Fibroblast of pulmonary artery (primary cell): ENCODE results near the gene EXOC6.

Source experiments
- DNase-seq: peaks from one replicate; pipeline ENCODE4 v3.0.0-alpha.2; 2010; ENCODE audit warnings: low read depth
- H3K4me3 ChIP-seq: replicated peaks from 2 replicates; pipeline ENCODE4 v1.5.1; 2011; ENCODE audit warnings: low read depth, mild to moderate bottlenecking, control low read depth, low read length, moderate library complexity
- CTCF ChIP-seq: IDR thresholded peaks from 2 replicates; pipeline ENCODE4 v1.5.1; 2011; ENCODE audit warnings: mild to moderate bottlenecking, control low read depth, low read length, inconsistent platforms; ENCODE audit errors: missing control alignments

EXOC6 gene

DNA sequence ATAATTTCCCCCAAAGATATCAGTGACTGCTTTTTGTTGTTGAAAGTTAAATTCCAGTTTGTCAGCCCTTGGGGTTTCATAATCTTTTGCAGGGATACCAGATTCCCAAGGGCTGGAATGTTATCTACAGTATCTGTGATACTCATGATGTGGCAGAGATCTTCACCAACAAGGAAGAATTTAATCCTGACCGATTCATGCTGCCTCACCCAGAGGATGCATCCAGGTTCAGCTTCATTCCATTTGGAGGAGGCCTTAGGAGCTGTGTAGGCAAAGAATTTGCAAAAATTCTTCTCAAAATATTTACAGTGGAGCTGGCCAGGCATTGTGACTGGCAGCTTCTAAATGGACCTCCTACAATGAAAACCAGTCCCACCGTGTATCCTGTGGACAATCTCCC, 228.6 kb downstream of the EXOC6 start:
- H3K4me3 ChIP-seq: no peak overlapping the region
- TF ChIP-seq CTCF: no peak
- DNase-seq: no peak

DNA sequence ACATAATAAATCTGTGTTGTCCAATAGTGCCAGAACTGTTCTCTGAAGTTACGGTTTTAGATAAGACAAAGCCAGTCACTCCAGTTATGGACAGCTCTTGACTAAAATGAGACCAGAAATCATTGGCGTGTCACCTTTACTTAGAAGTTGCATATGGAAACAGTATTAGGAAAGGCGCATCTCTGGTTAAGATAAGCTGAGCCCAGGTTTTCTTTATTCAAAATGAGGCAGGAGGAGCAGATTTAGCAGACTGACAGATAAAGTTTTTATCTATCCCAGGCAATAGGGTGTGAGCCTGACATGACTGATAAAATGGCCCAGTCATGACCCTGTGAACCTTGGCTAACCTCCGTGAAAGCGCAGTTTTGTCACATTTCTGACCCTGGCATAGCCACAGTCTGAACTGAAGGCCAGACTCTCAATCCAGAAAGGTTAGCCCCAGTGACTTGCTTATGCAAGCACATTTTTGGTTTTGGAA, 229.6 kb downstream of the EXOC6 start:
- TF ChIP-seq CTCF: no peak
- no peak overlapping the region for H3K4me3 ChIP-seq
- DNase-seq: no peak

DNA sequence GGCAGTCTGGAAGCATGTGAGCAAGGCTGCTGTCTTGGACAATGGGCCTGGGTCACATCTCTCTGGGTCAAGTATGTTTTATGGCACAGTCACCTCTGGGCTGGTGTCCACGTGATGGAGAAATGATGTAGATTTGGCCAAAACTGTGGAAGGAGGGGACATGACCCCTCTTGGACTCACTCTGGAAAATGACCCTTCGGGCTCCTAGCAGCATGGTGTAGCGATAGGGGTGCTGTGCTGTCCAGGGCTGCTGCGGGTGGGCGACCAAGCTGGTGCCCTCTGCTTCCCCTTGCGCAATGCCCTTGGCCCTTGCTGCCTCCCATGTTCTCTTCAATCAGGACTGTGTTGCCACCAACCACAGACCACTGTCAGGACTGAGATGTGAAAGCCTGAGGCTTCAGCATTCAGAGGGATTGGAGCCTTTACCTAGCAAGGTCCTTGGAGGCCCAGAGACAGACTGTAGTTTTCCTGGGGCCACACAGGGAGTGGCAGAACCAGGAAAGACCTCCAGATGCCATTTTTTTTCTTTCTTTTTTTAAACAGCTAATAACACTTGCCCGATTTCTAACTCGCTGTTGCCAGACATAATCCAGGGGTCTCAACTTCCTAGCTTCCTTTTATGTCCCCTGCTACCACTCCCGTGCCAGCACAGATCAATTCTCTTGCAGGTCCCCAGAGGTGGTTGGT, 231.5 kb downstream of the EXOC6 start:
- DNase-seq: no peak
- no peak overlapping the region for H3K4me3 ChIP-seq
- no peak for TF ChIP-seq CTCF

DNA sequence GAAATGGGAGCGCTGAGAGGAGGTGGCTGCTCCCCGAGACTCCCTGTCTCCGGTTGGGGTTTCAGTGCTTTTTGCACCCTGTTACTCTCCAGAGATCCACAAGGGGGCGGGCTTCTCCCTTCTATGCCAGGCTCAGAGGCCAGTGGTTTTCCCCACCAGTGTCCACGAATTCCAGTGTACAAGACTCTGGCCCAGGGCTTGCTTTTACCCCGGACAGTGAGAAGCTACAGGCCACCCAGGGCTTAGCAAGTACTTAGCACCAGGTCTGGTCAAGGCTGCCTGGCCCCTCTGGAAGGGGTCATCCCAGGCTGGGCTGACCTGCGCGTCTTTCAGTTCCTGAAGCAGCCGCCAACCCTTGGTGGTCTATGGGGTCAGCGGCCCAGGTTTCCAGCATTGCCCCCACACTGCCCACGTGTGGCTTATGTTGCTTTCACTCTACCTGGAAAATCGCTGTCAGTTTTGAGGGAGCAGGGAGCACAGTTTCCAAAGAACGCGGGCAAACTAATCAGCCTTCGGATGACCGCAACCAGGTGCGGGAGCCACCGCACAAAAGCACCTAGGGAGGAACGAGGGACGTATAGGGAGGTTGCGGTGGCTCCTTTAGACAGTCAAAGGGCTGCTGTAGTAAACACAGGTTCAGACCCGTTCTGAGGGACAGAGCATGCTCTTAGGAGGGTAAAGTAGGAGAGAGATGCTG, 232.2 kb downstream of the EXOC6 start:
- peak; percentile 85 for TF ChIP-seq CTCF
- H3K4me3 ChIP-seq: no peak overlapping the region
- peak; percentile 52 for DNase-seq

DNA sequence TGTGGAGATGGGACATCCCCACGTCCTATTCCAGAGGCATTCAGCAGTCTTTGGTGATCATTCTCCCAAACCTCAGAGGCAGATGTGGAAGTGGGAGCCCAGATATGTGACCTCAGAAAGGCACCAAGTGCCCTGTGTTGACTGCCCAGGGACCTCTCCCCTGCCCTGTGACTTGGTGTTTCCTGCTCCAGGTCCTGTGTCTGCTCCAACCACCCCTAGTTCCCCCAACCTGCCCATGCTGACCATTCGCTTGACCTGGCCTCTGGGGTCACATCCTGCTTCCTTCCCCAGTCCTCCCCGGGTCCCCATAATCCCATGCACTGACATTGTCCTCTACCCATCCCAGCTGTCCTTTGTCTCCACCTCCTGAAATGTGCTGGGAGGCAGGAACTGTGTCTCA, 233.0 kb downstream of the EXOC6 start:
- no peak overlapping the region for H3K4me3 ChIP-seq
- TF ChIP-seq CTCF: no peak
- no peak for DNase-seq

- TF ChIP-seq CTCF: no peak
- no peak overlapping the region for H3K4me3 ChIP-seq
- DNase-seq: no peak
These were observed 233.5 kb downstream of the EXOC6 start for GRCh38 chr10:93081834-93082233.
